ENCODE measurements around the gene APOL4.

The APOL4 gene

GRCh38 chr22:36220451-36220921 lies 18.9 kb upstream of the APOL4 start:
- POLR2A ChIA-PET = no interaction called here
- CTCF ChIA-PET = interaction anchor here (1.1 to 2.6 kb wide), 5 partner anchors 8 to 25 kb away, joined by 3 to 8 read pairs (median 3); partner anchors contain the start of gene APOL2
- DNase-seq (ENCODE audit: extremely low spot score) = no peak
- no peak for TF ChIP-seq CTCF (IDR thresholded peaks at IDR 0.05; ENCODE audit: control extremely low read depth, extremely low read depth, low read depth, missing control alignments)

GRCh38 chr22:36218648-36219193 lies 17.1 kb upstream of the APOL4 start:
- POLR2A ChIA-PET = no interaction called here
- CTCF ChIA-PET = interaction anchor here (3.2 kb wide), 1 partner anchor 38 kb away, joined by 11 read pairs; no protein-coding TSS in a partner anchor

GRCh38 chr22:36215981-36216380 lies 14.4 kb upstream of the APOL4 start:
- ChIA-PET CTCF (interaction anchor here (1.3 to 3.2 kb wide), 4 partner anchors 8 to 70 kb away, joined by 3 to 11 read pairs (median 4); no protein-coding TSS in a partner anchor), POLR2A (no interaction called here)
- no peak for TF ChIP-seq CTCF (IDR thresholded peaks at IDR 0.05; ENCODE audit: control extremely low read depth, extremely low read depth, low read depth, missing control alignments)
- DNase-seq (ENCODE audit: extremely low spot score) = no peak

More at GRCh38 chr22:36218648-36219193, 17.1 kb upstream of the APOL4 start:
- no peak for DNase-seq (ENCODE audit: extremely low spot score)
- no peak for TF ChIP-seq CTCF (IDR thresholded peaks at IDR 0.05; ENCODE audit: control extremely low read depth, extremely low read depth, low read depth, missing control alignments)

GRCh38 chr22:36213586-36213985 lies 12.0 kb upstream of the APOL4 start:
- DNase-seq (ENCODE audit: extremely low spot score) = no peak
- POLR2A ChIA-PET = no interaction called here
- CTCF ChIA-PET = no interaction called here
- no peak for TF ChIP-seq CTCF (IDR thresholded peaks at IDR 0.05; ENCODE audit: control extremely low read depth, extremely low read depth, low read depth, missing control alignments)

- no peak for TF ChIP-seq CTCF (IDR thresholded peaks at IDR 0.05; ENCODE audit: control extremely low read depth, extremely low read depth, low read depth, missing control alignments)
- ChIA-PET POLR2A (no interaction called here), CTCF (interaction anchor here (1.4 kb wide), 1 partner anchor 8 kb away, joined by 3 read pairs; no protein-coding TSS in a partner anchor)
- no peak for DNase-seq (ENCODE audit: extremely low spot score)
Measured at GRCh38 chr22:36212901-36213300, 11.3 kb upstream of the APOL4 start.

- no peak for DNase-seq (ENCODE audit: extremely low spot score)
- POLR2A ChIA-PET = no interaction called here
- TF ChIP-seq CTCF (IDR thresholded peaks at IDR 0.05; ENCODE audit: control extremely low read depth, extremely low read depth, low read depth, missing control alignments) = no peak
- CTCF ChIA-PET = interaction anchor here (1.1 to 2.3 kb wide), 3 partner anchors 9 to 16 kb away, joined by 3 to 5 read pairs (median 4); no protein-coding TSS in a partner anchor
Measured at GRCh38 chr22:36211237-36211861, 9.7 kb upstream of the APOL4 start.
